ENCODE results near the gene MAZ.
"Not testable (repeated sequence)": the region's sequence is repeated elsewhere in the genome, so short reads cannot be mapped to it uniquely, and the experiment has no call there.

Gene MAZ

GRCh38 chr16:29825145-29826044 is 19.1 kb downstream of the MAZ start:
- DNase-seq (ENCODE audit: low read depth), result peak; percentile 57

- no peak for DNase-seq (ENCODE audit: low read depth)
Measured at GRCh38 chr16:29826342-29826695, 20.0 kb downstream of the MAZ start.

DNA sequence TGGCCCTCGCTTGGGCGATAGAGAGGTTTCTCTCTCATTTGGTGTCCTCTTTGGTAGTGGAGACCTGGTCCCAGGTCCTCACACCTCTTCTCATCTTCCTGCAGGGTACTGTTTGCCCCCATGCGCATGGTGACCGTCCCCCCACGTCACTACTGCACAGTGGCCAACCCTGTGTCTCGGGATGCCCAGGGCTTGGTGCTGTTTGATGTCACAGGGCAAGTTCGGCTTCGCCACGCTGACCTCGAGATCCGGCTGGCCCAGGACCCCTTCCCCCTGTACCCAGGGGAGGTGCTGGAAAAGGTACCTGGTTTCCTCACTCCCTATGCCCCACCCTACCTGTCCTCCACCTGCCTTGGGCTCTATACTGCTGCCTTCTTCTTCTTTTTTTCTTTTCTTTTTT is 24.4 kb downstream of the MAZ start:
- no peak for DNase-seq (ENCODE audit: low read depth)

DNA sequence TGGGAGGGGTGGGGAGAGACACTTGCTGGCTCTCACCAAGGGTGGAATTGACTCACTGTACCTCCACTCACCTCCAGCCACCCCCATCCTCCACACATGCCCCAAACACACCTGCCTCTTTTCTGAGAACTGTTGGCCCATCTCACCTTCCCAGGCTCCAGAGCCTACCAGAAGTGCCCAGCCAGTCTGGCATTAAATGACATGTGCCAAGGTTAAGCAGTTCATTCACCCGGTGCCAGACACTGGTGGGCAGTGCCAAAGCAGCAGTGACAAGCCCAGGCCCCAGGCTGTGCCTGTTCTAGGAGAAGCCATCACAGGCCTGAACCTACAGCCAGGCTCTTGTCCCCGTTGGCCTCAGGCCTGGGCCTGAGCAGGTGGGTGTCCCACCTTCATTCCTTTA is 25.2 kb downstream of the MAZ start:
- DNase-seq (ENCODE audit: low read depth), result no peak

GRCh38 chr16:29833219-29833618 is 26.9 kb downstream of the MAZ start:
- not testable (repeated sequence) for DNase-seq (ENCODE audit: low read depth)

DNA sequence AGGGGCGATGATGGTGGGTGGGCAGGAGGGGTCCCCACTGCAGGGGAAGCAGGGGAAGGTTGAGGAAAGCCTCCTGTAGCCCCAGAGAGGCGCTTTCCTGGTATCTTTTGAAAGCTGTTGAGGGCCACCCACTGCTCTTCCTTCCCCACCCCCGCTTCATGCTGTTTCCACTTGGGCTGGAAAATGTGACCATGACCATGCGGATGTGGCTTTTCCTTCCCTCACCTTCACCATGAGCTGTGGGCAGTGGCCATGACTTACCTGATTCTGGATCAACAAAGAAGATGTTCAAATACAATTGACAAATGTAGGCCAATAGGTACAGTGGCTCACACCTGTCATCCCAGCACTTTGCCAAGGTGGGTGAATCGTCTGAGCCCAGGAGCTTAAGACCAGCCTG is 27.8 kb downstream of the MAZ start:
- DNase-seq (ENCODE audit: low read depth), result no peak

DNA sequence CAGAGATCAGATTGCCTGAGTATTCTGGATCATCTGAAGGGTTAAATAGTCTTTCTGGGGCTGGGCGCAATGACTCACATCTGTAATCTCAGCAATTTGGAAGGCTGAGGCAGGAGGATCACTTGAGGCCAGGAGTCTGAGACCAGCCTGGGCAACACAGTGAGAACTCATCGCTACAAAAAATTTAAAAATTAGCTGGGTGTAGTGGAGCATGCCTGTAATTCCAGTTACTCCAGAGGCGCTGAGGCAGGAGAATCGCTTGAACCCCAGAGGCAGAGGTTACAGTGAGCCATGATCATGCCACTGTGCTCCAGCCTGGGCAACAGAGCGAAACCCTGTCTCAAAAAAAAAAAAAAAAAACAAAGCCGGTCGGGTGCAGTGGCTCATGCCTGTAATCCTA is 29.6 kb downstream of the MAZ start:
- DNase-seq (ENCODE audit: low read depth), result no peak

DNA sequence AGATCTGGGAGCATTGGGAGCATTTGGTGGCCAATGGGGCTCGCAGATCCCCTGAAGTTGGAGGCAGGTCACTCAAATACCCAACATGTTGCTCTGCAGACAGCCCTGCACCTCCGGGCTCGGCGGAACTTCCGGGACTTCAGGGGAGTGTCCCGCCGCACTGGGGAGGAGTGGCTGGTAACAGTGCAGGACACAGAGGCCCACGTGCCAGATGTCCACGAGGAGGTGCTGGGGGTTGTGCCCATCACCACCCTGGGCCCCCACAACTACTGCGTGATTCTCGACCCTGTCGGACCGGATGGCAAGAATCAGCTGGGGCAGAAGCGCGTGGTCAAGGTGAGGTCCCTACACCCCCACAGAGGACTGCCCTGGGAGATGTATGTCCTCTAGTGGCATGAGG is 30.3 kb downstream of the MAZ start:
- no peak for DNase-seq (ENCODE audit: low read depth)

DNA sequence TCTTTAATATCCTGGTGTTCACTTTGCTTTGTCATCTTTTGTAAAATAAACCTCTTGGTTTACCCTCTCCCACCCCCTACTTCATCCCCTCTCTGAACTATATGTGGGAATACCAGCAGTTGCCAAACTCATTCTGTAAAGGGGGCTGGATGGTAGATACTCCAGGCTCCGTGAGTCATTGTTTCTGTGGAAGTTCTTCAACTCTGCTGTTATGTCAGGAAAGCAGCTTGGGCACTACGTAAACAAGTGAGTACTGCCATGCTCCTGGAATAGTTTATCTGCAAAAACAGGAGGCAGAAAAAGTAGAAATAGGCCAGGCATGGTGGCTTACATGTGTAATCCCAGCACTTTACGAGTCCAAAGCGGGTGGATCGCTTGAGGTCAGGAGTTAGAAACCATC is 31.5 kb downstream of the MAZ start:
- DNase-seq (ENCODE audit: low read depth), result no peak

DNA sequence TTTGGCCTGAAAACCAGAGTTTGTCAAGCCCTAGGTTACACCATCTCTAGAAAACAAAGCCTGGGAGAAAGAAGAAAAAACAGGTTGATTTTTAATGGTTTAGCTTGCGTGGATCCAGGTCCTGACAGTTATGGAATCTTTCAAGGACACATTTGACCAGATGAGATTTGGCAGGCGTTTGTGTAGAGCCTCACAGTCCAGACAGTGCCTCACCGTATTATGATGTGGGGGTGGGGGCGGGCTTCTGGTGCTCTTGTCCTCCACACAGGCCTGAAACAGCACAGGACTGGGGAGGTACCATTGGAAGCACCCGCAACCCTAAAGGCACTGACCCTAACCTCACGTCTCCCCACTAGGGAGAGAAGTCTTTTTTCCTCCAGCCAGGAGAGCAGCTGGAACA is 33.5 kb downstream of the MAZ start:
- DNase-seq (ENCODE audit: low read depth), result no peak

DNA sequence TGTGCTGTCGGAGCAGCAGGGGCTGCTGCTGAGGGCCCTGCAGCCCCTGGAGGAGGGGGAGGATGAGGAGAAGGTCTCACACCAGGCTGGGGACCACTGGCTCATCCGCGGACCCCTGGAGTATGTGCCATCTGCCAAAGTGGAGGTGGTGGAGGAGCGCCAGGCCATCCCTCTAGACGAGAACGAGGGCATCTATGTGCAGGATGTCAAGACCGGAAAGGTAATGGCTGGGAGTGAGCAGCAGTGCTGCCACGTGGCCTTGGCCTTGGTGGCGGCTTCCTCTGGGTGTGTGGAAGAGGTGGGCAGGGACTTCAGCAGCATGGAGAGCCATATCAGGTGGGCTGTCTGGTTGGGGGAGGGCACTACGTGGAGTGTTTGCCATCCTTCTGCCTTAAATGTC is 33.9 kb downstream of the MAZ start:
- DNase-seq (ENCODE audit: low read depth), result no peak

GRCh38 chr16:29841631-29842030 is 35.3 kb downstream of the MAZ start:
- DNase-seq (ENCODE audit: low read depth), result no peak

GRCh38 chr16:29842732-29843346 is 36.5 kb downstream of the MAZ start:
- DNase-seq (ENCODE audit: low read depth), result no peak

DNA sequence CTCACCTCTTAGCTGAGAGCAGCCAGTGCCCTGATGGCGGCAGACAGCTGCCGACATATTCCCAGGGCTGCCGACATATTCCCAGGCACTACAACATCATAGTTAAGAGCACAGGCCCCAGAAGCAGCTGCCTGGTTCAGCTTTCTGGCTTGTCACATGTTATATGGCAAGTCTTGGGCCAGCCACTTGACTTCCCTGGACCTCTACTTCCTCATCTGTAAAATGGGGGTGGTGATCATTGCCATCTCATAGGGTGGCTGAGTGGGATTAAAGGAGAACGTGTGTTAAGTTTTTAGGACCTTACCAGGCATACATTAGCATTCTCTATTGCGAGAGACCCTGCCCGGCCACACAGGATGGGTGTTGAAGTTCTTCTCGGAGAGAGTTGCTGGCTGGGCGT is 37.6 kb downstream of the MAZ start:
- no peak for DNase-seq (ENCODE audit: low read depth)

DNA sequence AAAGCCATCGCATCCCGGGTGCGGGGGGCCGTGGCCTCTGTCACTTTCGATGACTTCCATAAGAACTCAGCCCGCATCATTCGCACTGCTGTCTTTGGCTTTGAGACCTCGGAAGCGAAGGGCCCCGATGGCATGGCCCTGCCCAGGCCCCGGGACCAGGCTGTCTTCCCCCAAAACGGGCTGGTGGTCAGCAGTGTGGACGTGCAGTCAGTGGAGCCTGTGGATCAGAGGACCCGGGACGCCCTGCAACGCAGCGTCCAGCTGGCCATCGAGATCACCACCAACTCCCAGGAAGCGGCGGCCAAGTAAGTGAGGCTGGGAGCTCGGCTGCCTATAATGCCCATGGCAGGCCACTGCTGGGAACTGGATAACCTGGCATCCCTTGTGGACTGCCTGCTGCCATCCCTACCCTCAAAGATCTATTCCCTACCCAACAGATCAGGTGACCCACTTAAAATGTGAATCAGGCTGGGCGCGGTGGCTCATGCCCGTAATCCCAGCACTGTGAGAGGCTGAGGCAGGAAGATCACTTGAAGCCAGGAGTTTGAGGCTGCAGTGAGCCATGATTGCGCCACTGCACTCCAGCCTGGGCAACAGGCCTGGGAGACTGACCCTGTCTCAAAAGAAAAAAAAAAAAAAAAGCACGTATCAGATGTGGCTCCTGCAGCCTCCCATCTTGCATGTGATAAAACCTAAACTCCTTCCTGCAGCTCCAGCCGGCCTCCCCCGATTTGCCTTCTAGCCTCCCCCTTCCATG is 38.4 kb downstream of the MAZ start:
- no peak for DNase-seq (ENCODE audit: low read depth)

DNA sequence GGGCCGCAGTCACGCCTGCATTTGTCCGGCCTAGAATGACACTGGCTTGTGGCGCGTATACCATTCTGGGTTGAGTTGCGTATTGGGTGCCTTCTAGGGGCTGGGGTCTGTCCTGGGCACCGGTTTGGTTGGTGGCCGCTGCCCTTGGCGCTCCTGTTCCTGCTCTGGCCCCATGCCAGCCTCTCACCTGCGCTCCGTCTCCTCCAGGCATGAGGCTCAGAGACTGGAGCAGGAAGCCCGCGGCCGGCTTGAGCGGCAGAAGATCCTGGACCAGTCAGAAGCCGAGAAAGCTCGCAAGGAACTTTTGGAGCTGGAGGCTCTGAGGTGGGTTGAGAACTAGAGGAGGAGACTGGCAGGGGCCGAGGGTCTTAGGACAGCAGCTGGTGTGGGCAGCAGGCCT is 39.3 kb downstream of the MAZ start:
- no peak for DNase-seq (ENCODE audit: low read depth)

DNA sequence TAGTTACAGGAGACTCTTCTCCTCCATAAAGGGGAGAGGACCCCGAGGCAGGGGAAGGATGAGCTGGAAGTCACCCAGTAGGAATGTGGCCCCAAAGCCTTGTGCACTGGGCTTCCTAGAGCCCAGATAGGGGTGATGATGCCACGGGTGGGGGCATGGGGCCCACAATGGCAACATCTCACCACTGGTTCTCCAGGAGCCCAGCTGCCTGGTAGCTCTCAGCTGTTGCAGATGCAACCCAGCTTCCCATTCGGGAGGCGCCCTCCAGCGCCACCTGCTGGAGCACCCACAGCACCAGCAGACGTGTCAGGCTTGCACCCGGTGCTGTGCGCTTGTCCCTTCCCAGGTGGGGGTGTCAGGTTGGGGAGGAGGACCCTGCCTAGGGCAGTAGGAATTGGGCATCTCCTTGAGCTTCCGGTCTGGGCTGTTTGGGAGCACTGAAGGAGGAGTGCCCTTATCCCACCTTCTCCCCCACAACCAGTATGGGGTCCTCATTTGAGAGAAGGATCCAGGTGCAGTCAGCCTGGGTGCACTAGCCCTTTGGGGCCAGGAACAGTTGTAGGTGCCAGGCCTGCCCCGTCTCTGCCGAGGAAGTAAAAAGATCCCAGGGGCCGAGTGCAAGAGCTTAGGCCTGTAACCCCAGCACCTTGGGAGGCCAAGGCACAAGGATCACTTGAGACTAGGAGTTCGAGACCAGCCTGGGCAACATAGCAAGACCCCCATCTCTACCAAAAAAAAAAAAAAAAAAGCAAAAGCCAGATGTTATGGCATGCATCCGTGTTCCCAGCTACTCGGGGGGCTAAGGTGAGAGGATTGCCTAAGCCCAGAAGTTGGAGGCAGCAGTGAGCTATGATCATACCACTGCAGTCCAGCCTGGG is 42.3 kb downstream of the MAZ start:
- DNase-seq (ENCODE audit: low read depth), result no peak

DNA sequence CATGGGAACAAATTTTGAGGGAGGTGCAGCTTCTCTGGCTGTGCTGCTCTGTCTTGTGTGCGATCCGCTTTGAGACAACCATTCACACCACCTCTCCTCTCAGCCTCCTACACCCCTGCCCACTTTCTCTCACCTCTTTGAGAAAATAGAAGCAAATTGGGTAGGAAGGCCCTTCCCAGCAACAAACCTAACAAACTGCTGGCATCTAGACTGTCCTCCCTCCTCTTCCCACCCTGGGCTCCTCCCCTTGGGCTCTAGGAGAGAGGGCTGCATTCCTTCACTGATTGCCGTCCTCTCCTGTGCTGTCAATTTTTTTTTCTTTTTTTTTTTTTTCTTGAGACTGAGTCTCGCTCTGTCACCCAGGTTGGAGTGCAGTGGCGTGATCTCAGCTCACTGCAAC is 43.2 kb downstream of the MAZ start:
- no peak for DNase-seq (ENCODE audit: low read depth)

GRCh38 chr16:29850998-29851397 is 44.7 kb downstream of the MAZ start:
- no peak for DNase-seq (ENCODE audit: low read depth)

GRCh38 chr16:29852654-29853053 is 46.3 kb downstream of the MAZ start:
- DNase-seq (ENCODE audit: low read depth), result no peak

- no peak for DNase-seq (ENCODE audit: low read depth)
Measured at GRCh38 chr16:29854520-29855100, 48.3 kb downstream of the MAZ start.

Measured in non-pigmented ciliary epithelial cell (primary cell).